A673 (cell line): ENCODE measurements around the gene CACYBP. TPM values are rescaled to one million over a fixed set of nuclear protein-coding genes. Genes with fewer than 3 reads are reported as not detected.

Experiments
- BruUV-seq: library from RNA; stranded (reverse); fragments of 400-500 nt; replicated peaks from 2 replicates; lab custom pipeline; 2021; lab: Mats Ljungman, UMichigan
- CTCF ChIA-PET: fragments of 300-600 bp; sonication (Branson Sonifier 250); formaldehyde crosslinking; loops from one replicate; lab custom pipeline; 2022; ENCODE audit warnings: antibody characterized with exemption; lab: Charles Lee
- POLR2A ChIA-PET: fragments of 300-600 bp; sonication (Branson Sonifier 250); formaldehyde crosslinking; loops from one replicate; lab custom pipeline; 2022; ENCODE audit warnings: antibody characterized with exemption; ENCODE audit not compliant: low non-redundant PET; lab: Charles Lee
- DNase-seq: peaks from one replicate; pipeline ENCODE4 v3.0.0-alpha.2; 2015; ENCODE audit warnings: low spot score
- H3K27ac ChIP-seq: fragments of 200-600 bp; sonication (generic); 2 replicates; pipeline ENCODE4 v1.5.1; 2016; ENCODE audit warnings: mixed run types, low read depth, mild to moderate bottlenecking, mixed read lengths, antibody characterized with exemption, low read length; ENCODE audit not compliant: poor library complexity, severe bottlenecking
- H3K27me3 ChIP-seq: fragments of 200-600 bp; sonication (generic); replicated peaks from 2 replicates; pipeline ENCODE4 v1.6.1; 2017; ENCODE audit warnings: mixed run types, low read depth, mild to moderate bottlenecking, mixed read lengths, antibody characterized with exemption, low read length; ENCODE audit not compliant: insufficient read depth, poor library complexity
- H3K36me3 ChIP-seq: fragments of 200-600 bp; sonication (generic); 2 replicates; pipeline ENCODE4 v1.6.1; 2016; ENCODE audit warnings: mixed run types, mild to moderate bottlenecking, mixed read lengths, antibody characterized with exemption, low read length; ENCODE audit not compliant: insufficient read depth, poor library complexity, severe bottlenecking
- H3K4me1 ChIP-seq: fragments of 200-600 bp; sonication (generic); 2 replicates; pipeline ENCODE4 v1.6.1; 2017; ENCODE audit warnings: mixed run types, mild to moderate bottlenecking, mixed read lengths, antibody characterized with exemption, low read length; ENCODE audit not compliant: insufficient read depth, poor library complexity, severe bottlenecking
- H3K4me3 ChIP-seq: fragments of 200-600 bp; sonication (generic); 2 replicates; pipeline ENCODE4 v1.5.1; 2016; ENCODE audit warnings: low read depth, mixed run types, mild to moderate bottlenecking, mixed read lengths, low read length; ENCODE audit not compliant: poor library complexity, severe bottlenecking
- H3K9me3 ChIP-seq: fragments of 200-600 bp; sonication (generic); 2 replicates; pipeline ENCODE4 v1.6.1; 2016; ENCODE audit warnings: mixed run types, low read depth, mild to moderate bottlenecking, mixed read lengths, antibody characterized with exemption, low read length; ENCODE audit not compliant: poor library complexity, severe bottlenecking
- CTCF ChIP-seq: fragments of 300-800, 200-600 bp; sonication (generic); conservative IDR thresholded peaks from 2 replicates; pipeline ENCODE4 v1.5.1; 2017; ENCODE audit warnings: low read depth, mild to moderate bottlenecking, antibody characterized with exemption, low read length, moderate library complexity, mixed read lengths
- EZH2 ChIP-seq: fragments of 200-600 bp; sonication (generic); IDR thresholded peaks from 2 replicates; pipeline ENCODE4 v1.6.1; 2017; ENCODE audit warnings: borderline replicate concordance, low read depth, mild to moderate bottlenecking, mixed read lengths, antibody characterized with exemption, low read length; ENCODE audit not compliant: poor library complexity, severe bottlenecking
- intact Hi-C: fragments of 100-400 bp; cut with micrococcal nuclease; formaldehyde crosslinking; loops from one replicate; pipeline ENCODE4 v1.10.0; 2022; ENCODE audit not compliant: unreplicated experiment
- total RNA-seq: library from RNA; stranded (reverse); gene quantifications from 2 replicates; pipeline ENCODE4 v1.2.3, GENCODE V29; 2021

CACYBP gene
- total RNA-seq, 1 experiment from 2014 or later = 307 TPM

- TF ChIP-seq EZH2 (no peak), CTCF (no peak)
- ChIA-PET POLR2A (no interaction called here), CTCF (no interaction called here)
- Histone ChIP-seq H3K27ac (no peak overlapping the region), H3K4me3 (no peak overlapping the region), H3K4me1 (no peaks in the 10 kb centered on the region), H3K27me3 (no peaks in the 10 kb centered on the region), H3K36me3 (no peaks in the 10 kb centered on the region), H3K9me3 (no peaks in the 10 kb centered on the region)
- intact Hi-C loops = loop anchor here (5.0 kb wide), 1 partner anchor 94 kb away; no protein-coding TSS in a partner anchor
- DNase-seq = peak; percentile 46
- no TSS peak for BruUV-seq
Observed at GRCh38 chr1:174976436-174977108, 23.2 kb upstream of the CACYBP start.

- Histone ChIP-seq H3K4me1 (no peaks in the 10 kb centered on the region), H3K9me3 (no peaks in the 10 kb centered on the region), H3K4me3 (no peak overlapping the region), H3K36me3 (no peaks in the 10 kb centered on the region), H3K27me3 (no peaks in the 10 kb centered on the region), H3K27ac (no peak overlapping the region)
- TF ChIP-seq CTCF = peak; percentile 74
- TF ChIP-seq EZH2 = no peak
- ChIA-PET CTCF (interaction anchor here (0.7 kb wide), 1 partner anchor 91 kb away, joined by 4 read pairs; no protein-coding TSS in a partner anchor), POLR2A (no interaction called here)
- BruUV-seq = no TSS peak
- DNase-seq = peak; percentile 64
- intact Hi-C loops = loop anchor here (2.0 kb wide), 1 partner anchor 212 kb away; no protein-coding TSS in a partner anchor
Observed at GRCh38 chr1:174982971-174983689, 16.6 kb upstream of the CACYBP start.

- Histone ChIP-seq H3K9me3 (no peaks in the 10 kb centered on the region), H3K27me3 (no peaks in the 10 kb centered on the region), H3K4me1 (no peaks in the 10 kb centered on the region), H3K27ac (no peak overlapping the region), H3K4me3 (no peak overlapping the region), H3K36me3 (no peaks in the 10 kb centered on the region)
- no peak for DNase-seq
- POLR2A ChIA-PET = no interaction called here
- BruUV-seq = no TSS peak
- CTCF ChIA-PET = no interaction called here
- no peak for TF ChIP-seq CTCF
- TF ChIP-seq EZH2 = no peak
- intact Hi-C loops = no loop called here
Observed at GRCh38 chr1:174984952-174985351, 14.8 kb upstream of the CACYBP start.
